GM23338 (cell line): Measurements from ENCODE around the gene HYCC2. TPM values are rescaled to one million over a fixed set of nuclear protein-coding genes. Genes with fewer than 3 reads are reported as not detected.

Experiments
- ATAC-seq: fragments of 200-7000 bp; cut with Tn5 transposase; 3 replicates; pipeline ENCODE4 v1.9.1; 2020
- DNase-seq: peaks from one replicate; pipeline ENCODE4 v3.0.0-alpha.2; 2015; ENCODE audit warnings: low spot score
- H2AFZ ChIP-seq: fragments of 200-600 bp; sonication (generic); 2 replicates; pipeline ENCODE4 v1.8.0; 2016; ENCODE audit warnings: antibody characterized with exemption, mild to moderate bottlenecking, moderate library complexity
- H3F3A ChIP-seq: fragments of 200-600 bp; sonication (generic); replicated peaks from 2 replicates; pipeline ENCODE4 v1.8.0; 2017; ENCODE audit warnings: antibody characterized with exemption, mixed run types, low read depth
- H3K27ac ChIP-seq: fragments of 200-600 bp; sonication (generic); 2 replicates; pipeline ENCODE4 v1.6.1; 2016; ENCODE audit warnings: low read depth
- H3K27me3 ChIP-seq: fragments of 200-600 bp; sonication (generic); 2 replicates; pipeline ENCODE4 v1.8.0; 2016; ENCODE audit warnings: mild to moderate bottlenecking, mixed run types, moderate library complexity; ENCODE audit not compliant: insufficient read depth
- H3K36me3 ChIP-seq: fragments of 200-600 bp; sonication (generic); 2 replicates; pipeline ENCODE4 v1.8.0; 2016; ENCODE audit warnings: mild to moderate bottlenecking; ENCODE audit not compliant: insufficient read depth
- H3K4me1 ChIP-seq: fragments of 200-600 bp; sonication (generic); 2 replicates; pipeline ENCODE4 v1.8.0; 2016; ENCODE audit warnings: mild to moderate bottlenecking, moderate library complexity; ENCODE audit not compliant: insufficient read depth
- H3K4me2 ChIP-seq: fragments of 200-600 bp; sonication (generic); 2 replicates; pipeline ENCODE4 v1.7.1; 2017; ENCODE audit warnings: mixed run types
- H3K4me3 ChIP-seq: fragments of 200-600 bp; sonication (generic); 2 replicates; pipeline ENCODE4 v1.6.1; 2016; ENCODE audit warnings: mixed run types
- H3K79me2 ChIP-seq: fragments of 200-600 bp; sonication (generic); replicated peaks from 2 replicates; pipeline ENCODE4 v1.8.0; 2017; ENCODE audit warnings: mild to moderate bottlenecking; ENCODE audit not compliant: insufficient read depth
- H3K9me2 ChIP-seq: fragments of 200-600 bp; sonication (generic); 2 replicates; pipeline ENCODE4 v1.8.0; 2017; ENCODE audit not compliant: insufficient read depth
- H4K20me1 ChIP-seq: fragments of 200-600 bp; sonication (generic); replicated peaks from 2 replicates; pipeline ENCODE4 v1.8.0; 2017; ENCODE audit warnings: mild to moderate bottlenecking; ENCODE audit not compliant: insufficient read depth
- H3K27ac Mint-ChIP-seq: 2 replicates; pipeline ENCODE4 v1.8.0; 2020; ENCODE audit warnings: inconsistent platforms, mild to moderate bottlenecking, moderate library complexity, mixed read lengths
- H3K27me3 Mint-ChIP-seq: 3 replicates; pipeline ENCODE4 v1.8.0; 2022; ENCODE audit warnings: low read depth, mild to moderate bottlenecking, moderate library complexity, mixed read lengths, inconsistent platforms; ENCODE audit not compliant: insufficient read depth, poor library complexity
- H3K36me3 Mint-ChIP-seq: 3 replicates; pipeline ENCODE4 v1.8.0; 2021; ENCODE audit warnings: low read depth, mild to moderate bottlenecking, inconsistent platforms, moderate library complexity, mixed read lengths
- H3K4me1 Mint-ChIP-seq: 3 replicates; pipeline ENCODE4 v1.8.0; 2020; ENCODE audit warnings: mild to moderate bottlenecking, inconsistent platforms, mixed read lengths
- H3K4me3 Mint-ChIP-seq: 3 replicates; pipeline ENCODE4 v1.8.0; 2021; ENCODE audit warnings: moderate library complexity, mild to moderate bottlenecking, inconsistent platforms, mixed read lengths
- H3K9me3 Mint-ChIP-seq: 3 replicates; pipeline ENCODE4 v1.8.0; 2020; ENCODE audit warnings: moderate library complexity, mild to moderate bottlenecking, inconsistent platforms, mixed read lengths
- CREB1 ChIP-seq: fragments of 250-450 bp; sonication (Bioruptor Pico); IDR thresholded peaks from 2 replicates; pipeline ENCODE4 v1.5.0; 2020; ENCODE audit warnings: low read depth, mild to moderate bottlenecking, moderate library complexity
- CTCF ChIP-seq, 2 experiments: fragments of 200-600 bp in 1 of 2; sonication (generic) in 1 of 2; conservative IDR thresholded peaks; 2 replicates each; pipeline versions ENCODE4 v1.5.1 to v1.6.1; 2016 to 2017; ENCODE audit warnings: antibody characterized with exemption in 2 of 2, low read depth in 2 of 2, mild to moderate bottlenecking in 2 of 2, moderate library complexity in 1 of 2
- ETS1 ChIP-seq: IDR thresholded peaks from 2 replicates; pipeline ENCODE4 v1.6.1; 2016; ENCODE audit warnings: antibody characterized with exemption
- EZH2 ChIP-seq: fragments of 200-600 bp; sonication (generic); IDR thresholded peaks from one replicate; pipeline ENCODE4 v1.8.0; 2017; ENCODE audit warnings: antibody characterized with exemption, mild to moderate bottlenecking, low read depth; ENCODE audit not compliant: unreplicated experiment
- EZH2phosphoT487 ChIP-seq: fragments of 200-600 bp; sonication (generic); IDR thresholded peaks from one replicate; pipeline ENCODE4 v1.8.1; 2018; ENCODE audit warnings: antibody characterized with exemption; ENCODE audit not compliant: unreplicated experiment
- JUNB ChIP-seq: IDR thresholded peaks from one replicate; pipeline ENCODE4 v1.6.1; 2016; ENCODE audit warnings: antibody characterized with exemption; ENCODE audit not compliant: unreplicated experiment
- NANOG ChIP-seq: IDR thresholded peaks from 2 replicates; pipeline ENCODE4 v1.6.1; 2016; ENCODE audit warnings: antibody characterized with exemption, borderline replicate concordance
- POLR2AphosphoS5 ChIP-seq: IDR thresholded peaks from 2 replicates; pipeline ENCODE4 v1.6.1; 2016; ENCODE audit warnings: antibody characterized with exemption, low read depth
- STAT1 ChIP-seq: IDR thresholded peaks from one replicate; pipeline ENCODE4 v1.6.1; 2016; ENCODE audit warnings: antibody characterized with exemption; ENCODE audit not compliant: unreplicated experiment
- ZNF114 ChIP-seq: fragments of 250-450 bp; sonication (Bioruptor Pico); IDR thresholded peaks from 2 replicates; pipeline ENCODE4 v1.5.0; 2020; ENCODE audit warnings: mild to moderate bottlenecking, moderate library complexity
- ZNF331 ChIP-seq: fragments of 250-450 bp; sonication (Bioruptor Pico); IDR thresholded peaks from 2 replicates; pipeline ENCODE4 v1.5.0; 2020; ENCODE audit warnings: low read depth, mild to moderate bottlenecking, moderate library complexity
- polyA plus RNA-seq: library from polyadenylated mRNA; unstranded; fragments of >200 nt; fragmentation: Nextera tagmentation; extraction: Ambion mirVana; gene quantifications from 2 replicates; pipeline ENCODE4 v1.2.1, GENCODE V29; 2016
- total RNA-seq: library from RNA; depleted of rRNA; stranded (reverse); fragments of >200 nt; shearing (Covaris generic); gene quantifications from 2 replicates; pipeline ENCODE4 v1.2.3, GENCODE V29; 2014
- TF ChIP-seq, protein P1 (sequence below): IDR thresholded peaks from one replicate; pipeline ENCODE4 v1.6.1; 2018; ENCODE audit warnings: antibody characterized with exemption; ENCODE audit not compliant: unreplicated experiment
- TF ChIP-seq, protein P2 (sequence below): fragments of 250-450 bp; sonication (Bioruptor Pico); IDR thresholded peaks from 2 replicates; pipeline ENCODE4 v1.5.0; 2020; ENCODE audit warnings: mild to moderate bottlenecking, moderate library complexity

Gene HYCC2
- total and polyA plus RNA-seq, 2 experiments from 2014 or later, result 2.4 to 4.8 TPM

DNA sequence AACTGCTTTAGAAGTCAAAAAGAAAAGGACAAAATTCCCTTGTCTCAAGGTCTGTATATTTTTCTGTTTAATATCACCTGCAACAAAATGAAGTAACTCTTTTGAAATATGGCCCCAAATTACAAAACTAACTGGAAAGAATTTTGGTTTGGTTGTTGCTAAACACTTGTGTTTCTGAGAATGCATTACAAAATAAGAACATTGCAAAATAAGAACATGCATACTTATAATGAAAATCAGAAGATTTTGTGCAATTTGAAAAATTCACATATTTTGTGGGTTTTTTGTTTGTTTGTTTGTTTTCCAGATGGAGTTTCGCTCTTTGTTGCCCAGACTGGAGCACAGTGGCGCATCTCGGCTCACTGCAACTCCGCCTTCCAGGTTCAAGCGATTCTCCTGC lies 22.1 kb upstream of the HYCC2 start:
- H3K36me3 ChIP-seq, result no peaks in the 10 kb centered on the region
- TF ChIP-seq EZH2phosphoT487 (no peak), ETS1 (no peak), ZNF331 (CRISPR knock-in tag) (no peak), CTCF (conservative IDR thresholded peaks at IDR 0.05; ENCODE audit: low read depth in 2 of 2) (no peak), CREB1 (no peak), STAT1 (no peak), POLR2AphosphoS5 (no peak), JUNB (no peak), EZH2 (no peak), ZNF114 (no peak), NANOG (no peak)
- TF ChIP-seq, protein P1, sequence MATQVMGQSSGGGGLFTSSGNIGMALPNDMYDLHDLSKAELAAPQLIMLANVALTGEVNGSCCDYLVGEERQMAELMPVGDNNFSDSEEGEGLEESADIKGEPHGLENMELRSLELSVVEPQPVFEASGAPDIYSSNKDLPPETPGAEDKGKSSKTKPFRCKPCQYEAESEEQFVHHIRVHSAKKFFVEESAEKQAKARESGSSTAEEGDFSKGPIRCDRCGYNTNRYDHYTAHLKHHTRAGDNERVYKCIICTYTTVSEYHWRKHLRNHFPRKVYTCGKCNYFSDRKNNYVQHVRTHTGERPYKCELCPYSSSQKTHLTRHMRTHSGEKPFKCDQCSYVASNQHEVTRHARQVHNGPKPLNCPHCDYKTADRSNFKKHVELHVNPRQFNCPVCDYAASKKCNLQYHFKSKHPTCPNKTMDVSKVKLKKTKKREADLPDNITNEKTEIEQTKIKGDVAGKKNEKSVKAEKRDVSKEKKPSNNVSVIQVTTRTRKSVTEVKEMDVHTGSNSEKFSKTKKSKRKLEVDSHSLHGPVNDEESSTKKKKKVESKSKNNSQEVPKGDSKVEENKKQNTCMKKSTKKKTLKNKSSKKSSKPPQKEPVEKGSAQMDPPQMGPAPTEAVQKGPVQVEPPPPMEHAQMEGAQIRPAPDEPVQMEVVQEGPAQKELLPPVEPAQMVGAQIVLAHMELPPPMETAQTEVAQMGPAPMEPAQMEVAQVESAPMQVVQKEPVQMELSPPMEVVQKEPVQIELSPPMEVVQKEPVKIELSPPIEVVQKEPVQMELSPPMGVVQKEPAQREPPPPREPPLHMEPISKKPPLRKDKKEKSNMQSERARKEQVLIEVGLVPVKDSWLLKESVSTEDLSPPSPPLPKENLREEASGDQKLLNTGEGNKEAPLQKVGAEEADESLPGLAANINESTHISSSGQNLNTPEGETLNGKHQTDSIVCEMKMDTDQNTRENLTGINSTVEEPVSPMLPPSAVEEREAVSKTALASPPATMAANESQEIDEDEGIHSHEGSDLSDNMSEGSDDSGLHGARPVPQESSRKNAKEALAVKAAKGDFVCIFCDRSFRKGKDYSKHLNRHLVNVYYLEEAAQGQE, result no peak
- TF ChIP-seq, protein P2, sequence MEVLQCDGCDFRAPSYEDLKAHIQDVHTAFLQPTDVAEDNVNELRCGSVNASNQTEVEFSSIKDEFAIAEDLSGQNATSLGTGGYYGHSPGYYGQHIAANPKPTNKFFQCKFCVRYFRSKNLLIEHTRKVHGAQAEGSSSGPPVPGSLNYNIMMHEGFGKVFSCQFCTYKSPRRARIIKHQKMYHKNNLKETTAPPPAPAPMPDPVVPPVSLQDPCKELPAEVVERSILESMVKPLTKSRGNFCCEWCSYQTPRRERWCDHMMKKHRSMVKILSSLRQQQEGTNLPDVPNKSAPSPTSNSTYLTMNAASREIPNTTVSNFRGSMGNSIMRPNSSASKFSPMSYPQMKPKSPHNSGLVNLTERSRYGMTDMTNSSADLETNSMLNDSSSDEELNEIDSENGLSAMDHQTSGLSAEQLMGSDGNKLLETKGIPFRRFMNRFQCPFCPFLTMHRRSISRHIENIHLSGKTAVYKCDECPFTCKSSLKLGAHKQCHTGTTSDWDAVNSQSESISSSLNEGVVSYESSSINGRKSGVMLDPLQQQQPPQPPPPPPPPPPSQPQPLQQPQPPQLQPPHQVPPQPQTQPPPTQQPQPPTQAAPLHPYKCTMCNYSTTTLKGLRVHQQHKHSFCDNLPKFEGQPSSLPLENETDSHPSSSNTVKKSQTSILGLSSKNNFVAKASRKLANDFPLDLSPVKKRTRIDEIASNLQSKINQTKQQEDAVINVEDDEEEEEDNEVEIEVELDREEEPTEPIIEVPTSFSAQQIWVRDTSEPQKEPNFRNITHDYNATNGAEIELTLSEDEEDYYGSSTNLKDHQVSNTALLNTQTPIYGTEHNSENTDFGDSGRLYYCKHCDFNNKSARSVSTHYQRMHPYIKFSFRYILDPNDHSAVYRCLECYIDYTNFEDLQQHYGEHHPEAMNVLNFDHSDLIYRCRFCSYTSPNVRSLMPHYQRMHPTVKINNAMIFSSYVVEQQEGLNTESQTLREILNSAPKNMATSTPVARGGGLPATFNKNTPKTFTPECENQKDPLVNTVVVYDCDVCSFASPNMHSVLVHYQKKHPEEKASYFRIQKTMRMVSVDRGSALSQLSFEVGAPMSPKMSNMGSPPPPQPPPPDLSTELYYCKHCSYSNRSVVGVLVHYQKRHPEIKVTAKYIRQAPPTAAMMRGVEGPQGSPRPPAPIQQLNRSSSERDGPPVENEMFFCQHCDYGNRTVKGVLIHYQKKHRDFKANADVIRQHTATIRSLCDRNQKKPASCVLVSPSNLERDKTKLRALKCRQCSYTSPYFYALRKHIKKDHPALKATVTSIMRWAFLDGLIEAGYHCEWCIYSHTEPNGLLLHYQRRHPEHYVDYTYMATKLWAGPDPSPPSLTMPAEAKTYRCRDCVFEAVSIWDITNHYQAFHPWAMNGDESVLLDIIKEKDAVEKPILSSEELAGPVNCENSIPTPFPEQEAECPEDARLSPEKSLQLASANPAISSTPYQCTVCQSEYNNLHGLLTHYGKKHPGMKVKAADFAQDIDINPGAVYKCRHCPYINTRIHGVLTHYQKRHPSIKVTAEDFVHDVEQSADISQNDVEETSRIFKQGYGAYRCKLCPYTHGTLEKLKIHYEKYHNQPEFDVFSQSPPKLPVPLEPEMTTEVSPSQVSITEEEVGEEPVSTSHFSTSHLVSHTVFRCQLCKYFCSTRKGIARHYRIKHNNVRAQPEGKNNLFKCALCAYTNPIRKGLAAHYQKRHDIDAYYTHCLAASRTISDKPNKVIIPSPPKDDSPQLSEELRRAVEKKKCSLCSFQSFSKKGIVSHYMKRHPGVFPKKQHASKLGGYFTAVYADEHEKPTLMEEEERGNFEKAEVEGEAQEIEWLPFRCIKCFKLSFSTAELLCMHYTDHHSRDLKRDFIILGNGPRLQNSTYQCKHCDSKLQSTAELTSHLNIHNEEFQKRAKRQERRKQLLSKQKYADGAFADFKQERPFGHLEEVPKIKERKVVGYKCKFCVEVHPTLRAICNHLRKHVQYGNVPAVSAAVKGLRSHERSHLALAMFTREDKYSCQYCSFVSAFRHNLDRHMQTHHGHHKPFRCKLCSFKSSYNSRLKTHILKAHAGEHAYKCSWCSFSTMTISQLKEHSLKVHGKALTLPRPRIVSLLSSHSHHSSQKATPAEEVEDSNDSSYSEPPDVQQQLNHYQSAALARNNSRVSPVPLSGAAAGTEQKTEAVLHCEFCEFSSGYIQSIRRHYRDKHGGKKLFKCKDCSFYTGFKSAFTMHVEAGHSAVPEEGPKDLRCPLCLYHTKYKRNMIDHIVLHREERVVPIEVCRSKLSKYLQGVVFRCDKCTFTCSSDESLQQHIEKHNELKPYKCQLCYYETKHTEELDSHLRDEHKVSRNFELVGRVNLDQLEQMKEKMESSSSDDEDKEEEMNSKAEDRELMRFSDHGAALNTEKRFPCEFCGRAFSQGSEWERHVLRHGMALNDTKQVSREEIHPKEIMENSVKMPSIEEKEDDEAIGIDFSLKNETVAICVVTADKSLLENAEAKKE (CRISPR knock-in tag), result no peak
- no peak overlapping the region for H3K4me3 ChIP-seq
- no peaks in the 10 kb centered on the region for H3K9me3 Mint-ChIP-seq
- H3K27me3 ChIP-seq, result no peaks in the 10 kb centered on the region
- H3K4me2 ChIP-seq, result no peak overlapping the region
- DNase-seq (no peak), ATAC-seq (no peak)
- H3K4me1 Mint-ChIP-seq, result no peaks in the 10 kb centered on the region
- H2AFZ ChIP-seq, result no peak overlapping the region
- H3K9me2 ChIP-seq, result no peaks in the 10 kb centered on the region
- H3K27ac ChIP-seq, result no peak overlapping the region
- no peaks in the 10 kb centered on the region for H3K36me3 Mint-ChIP-seq
- no peak overlapping the region for H3K27ac Mint-ChIP-seq
- no peaks in the 10 kb centered on the region for H3K79me2 ChIP-seq
- H3K4me1 ChIP-seq, result no peaks in the 10 kb centered on the region
- H3K4me3 Mint-ChIP-seq, result no peak overlapping the region
- no peaks in the 10 kb centered on the region for H3F3A ChIP-seq
- H4K20me1 ChIP-seq, result no peaks in the 10 kb centered on the region
- peaks cover 3% of the 10 kb centered on the region for H3K27me3 Mint-ChIP-seq
